Chondrocyte (in vitro differentiated cells): ENCODE data around the gene ITGB8. TPM values are rescaled to one million over a fixed set of nuclear protein-coding genes. Genes with fewer than 3 reads are reported as not detected.

Source experiments
- DNase-seq: peaks from one replicate; pipeline ENCODE4 v3.0.0; 2021; ENCODE audit warnings: mixed read lengths, low spot score
- H3K27ac Mint-ChIP-seq: one replicate; pipeline ENCODE4 v1.8.0; 2021; ENCODE audit warnings: mild to moderate bottlenecking, moderate library complexity, mixed read lengths; ENCODE audit not compliant: unreplicated experiment
- H3K27me3 Mint-ChIP-seq: 2 replicates; pipeline ENCODE4 v1.8.0; 2021; ENCODE audit warnings: low read depth, mixed read lengths
- H3K36me3 Mint-ChIP-seq: 2 replicates; pipeline ENCODE4 v1.8.0; 2021; ENCODE audit warnings: low read depth, mixed read lengths
- H3K4me1 Mint-ChIP-seq: 2 replicates; pipeline ENCODE4 v1.8.0; 2021; ENCODE audit warnings: low read depth, mild to moderate bottlenecking, mixed read lengths
- H3K4me3 Mint-ChIP-seq: one replicate; pipeline ENCODE4 v1.8.0; 2021; ENCODE audit warnings: mild to moderate bottlenecking, moderate library complexity, mixed read lengths; ENCODE audit not compliant: unreplicated experiment
- H3K9me3 Mint-ChIP-seq: 2 replicates; pipeline ENCODE4 v1.8.0; 2021; ENCODE audit warnings: low read depth, mixed read lengths
- CTCF ChIP-seq: fragments of 200-600 bp; sonication (generic); IDR thresholded peaks from 2 replicates; pipeline ENCODE4 v1.5.0; 2021; ENCODE audit warnings: antibody characterized with exemption, mild to moderate bottlenecking, moderate library complexity
- total RNA-seq: library from RNA; stranded (reverse); gene quantifications from 3 replicates; pipeline ENCODE4 v1.2.1, GENCODE V29; 2021

Gene ITGB8
- total RNA-seq, 1 donor from 2014 or later, result 0.40 TPM

- TF ChIP-seq CTCF, result no peak
- DNase-seq, result no peak
- peaks cover 4% of the 10 kb centered on the region for H3K9me3 Mint-ChIP-seq
- H3K27me3 Mint-ChIP-seq, result no peaks in the 10 kb centered on the region
- H3K4me3 Mint-ChIP-seq, result no peak overlapping the region
- H3K4me1 Mint-ChIP-seq, result peaks cover 6% of the 10 kb centered on the region
- H3K36me3 Mint-ChIP-seq, result no peaks in the 10 kb centered on the region
- H3K27ac Mint-ChIP-seq, result no peak overlapping the region
Measured at GRCh38 chr7:20287317-20287716, 43.4 kb upstream of the ITGB8 start.

GRCh38 chr7:20288036-20288435, 42.7 kb upstream of the ITGB8 start:
- Mint-ChIP-seq H3K27me3 (no peaks in the 10 kb centered on the region), H3K27ac (no peak overlapping the region), H3K36me3 (no peaks in the 10 kb centered on the region), H3K9me3 (peaks cover 4% of the 10 kb centered on the region), H3K4me1 (peaks cover 6% of the 10 kb centered on the region), H3K4me3 (no peak overlapping the region)
- TF ChIP-seq CTCF, result no peak
- DNase-seq, result no peak

GRCh38 chr7:20290505-20291111, 40.1 kb upstream of the ITGB8 start:
- H3K4me3 Mint-ChIP-seq, result no peak overlapping the region
- H3K4me1 Mint-ChIP-seq, result peaks cover 6% of the 10 kb centered on the region
- H3K36me3 Mint-ChIP-seq, result peaks cover 3% of the 10 kb centered on the region
- peaks cover 12% of the 10 kb centered on the region for H3K9me3 Mint-ChIP-seq
- TF ChIP-seq CTCF, result no peak
- no peaks in the 10 kb centered on the region for H3K27me3 Mint-ChIP-seq
- no peak for DNase-seq
- no peak overlapping the region for H3K27ac Mint-ChIP-seq

GRCh38 chr7:20293336-20293735, 37.4 kb upstream of the ITGB8 start:
- H3K4me3 Mint-ChIP-seq, result no peak overlapping the region
- peaks cover 17% of the 10 kb centered on the region for H3K9me3 Mint-ChIP-seq
- H3K27ac Mint-ChIP-seq, result no peak overlapping the region
- no peak for DNase-seq
- H3K36me3 Mint-ChIP-seq, result peaks cover 3% of the 10 kb centered on the region
- H3K27me3 Mint-ChIP-seq, result no peaks in the 10 kb centered on the region
- H3K4me1 Mint-ChIP-seq, result peaks cover 2% of the 10 kb centered on the region
- no peak for TF ChIP-seq CTCF

- H3K36me3 Mint-ChIP-seq, result peaks cover 3% of the 10 kb centered on the region
- H3K4me3 Mint-ChIP-seq, result no peak overlapping the region
- no peak for DNase-seq
Measured at GRCh38 chr7:20296444-20296843, 34.3 kb upstream of the ITGB8 start.

More at GRCh38 chr7:20296444-20296843, 34.3 kb upstream of the ITGB8 start:
- Mint-ChIP-seq H3K27ac (no peak overlapping the region), H3K27me3 (no peaks in the 10 kb centered on the region), H3K4me1 (peaks cover 22% of the 10 kb centered on the region), H3K9me3 (peaks cover 13% of the 10 kb centered on the region)
- TF ChIP-seq CTCF, result no peak
